Keratinocyte (primary cell): ENCODE measurements around the gene CPNE1. TPM values are rescaled to one million over a fixed set of nuclear protein-coding genes. Genes with fewer than 3 reads are reported as not detected.

Experiments
- DNase-seq: peaks from one replicate; pipeline ENCODE4 v3.0.0-alpha.2; 2011; ENCODE audit warnings: low read depth, missing footprints, low spot score
- FAIRE-seq: peaks from 2 replicates; lab custom pipeline; 2011; peaks lifted over from hg19 to GRCh38; lab: Jason Lieb, UNC
- H2AFZ ChIP-seq: 2 replicates; pipeline ENCODE4 v1.6.0; 2012; ENCODE audit warnings: low read length, control low read depth, inconsistent platforms; ENCODE audit not compliant: control insufficient read depth
- H3K27ac ChIP-seq: 2 replicates; pipeline ENCODE4 v1.5.1; 2011; ENCODE audit warnings: low read length; ENCODE audit not compliant: control insufficient read depth, insufficient read depth
- H3K27me3 ChIP-seq: 3 replicates; pipeline ENCODE4 v1.6.0; 2011; ENCODE audit warnings: low read length; ENCODE audit not compliant: control insufficient read depth, insufficient read depth; ENCODE audit errors: extremely low read depth
- H3K36me3 ChIP-seq, 2 experiments: 2 replicates in 1 of 2; 3 replicates in 1 of 2; pipeline ENCODE4 v1.5.1; 2011; ENCODE audit warnings: low read length in 2 of 2, mild to moderate bottlenecking in 1 of 2; ENCODE audit not compliant: control insufficient read depth in 2 of 2, insufficient read depth in 2 of 2; ENCODE audit errors: extremely low read depth in 1 of 2
- H3K4me1 ChIP-seq: 3 replicates; pipeline ENCODE4 v1.5.1; 2011; ENCODE audit warnings: low read length; ENCODE audit not compliant: control insufficient read depth, insufficient read depth; ENCODE audit errors: extremely low read depth
- H3K4me2 ChIP-seq: 3 replicates; pipeline ENCODE4 v1.6.0; 2011; ENCODE audit warnings: low read depth, low read length; ENCODE audit not compliant: control insufficient read depth, insufficient read depth; ENCODE audit errors: extremely low read depth
- H3K4me3 ChIP-seq, 3 experiments: fragments of 200-600 bp in 1 of 3; sonication (generic) in 1 of 3; 2 replicates in 2 of 3; 3 replicates in 1 of 3; pipeline ENCODE4 v1.5.1; 2011 to 2016; ENCODE audit warnings: low read length in 3 of 3, mild to moderate bottlenecking in 3 of 3, control low read depth in 2 of 3, inconsistent platforms in 1 of 3, low read depth in 1 of 3, mixed read lengths in 1 of 3, mixed run types in 1 of 3, moderate library complexity in 1 of 3; ENCODE audit not compliant: control insufficient read depth in 2 of 3, insufficient read depth in 2 of 3; ENCODE audit errors: extremely low read depth in 1 of 3
- H3K79me2 ChIP-seq: 2 replicates; pipeline ENCODE4 v1.6.0; 2012; ENCODE audit warnings: low read length; ENCODE audit not compliant: control insufficient read depth, insufficient read depth
- H3K9ac ChIP-seq: 3 replicates; pipeline ENCODE4 v1.6.0; 2011; ENCODE audit warnings: low read length; ENCODE audit not compliant: control insufficient read depth, insufficient read depth; ENCODE audit errors: extremely low read depth
- H3K9me1 ChIP-seq: 3 replicates; pipeline ENCODE4 v1.6.0; 2011; ENCODE audit warnings: low read length; ENCODE audit not compliant: control insufficient read depth, insufficient read depth; ENCODE audit errors: extremely low read depth
- H3K9me3 ChIP-seq: 2 replicates; pipeline ENCODE4 v1.5.1; 2012; ENCODE audit warnings: low read depth, low read length; ENCODE audit not compliant: control insufficient read depth
- H4K20me1 ChIP-seq: 3 replicates; pipeline ENCODE4 v1.6.0; 2011; ENCODE audit warnings: low read length; ENCODE audit not compliant: control insufficient read depth, insufficient read depth; ENCODE audit errors: extremely low read depth
- CTCF ChIP-seq, 3 experiments: IDR thresholded peaks in 1 of 3; conservative IDR thresholded peaks in 1 of 3; optimal IDR thresholded peaks in 1 of 3; 2 replicates in 2 of 3; 3 replicates in 1 of 3; pipeline versions ENCODE3 to v1.5.1; 2011; ENCODE audit warnings: low read length in 3 of 3, mild to moderate bottlenecking in 3 of 3, moderate library complexity in 2 of 3, control low read depth in 1 of 3, inconsistent platforms in 1 of 3; ENCODE audit not compliant: insufficient read depth in 2 of 3; ENCODE audit errors: extremely low read depth in 1 of 3
- EZH2 ChIP-seq: IDR thresholded peaks from one replicate; pipeline ENCODE4 v1.6.1; 2012; ENCODE audit warnings: inconsistent platforms, mild to moderate bottlenecking, low read length, moderate library complexity
- dilution Hi-C: fragments of 300-500 bp; cut with MboI; formaldehyde crosslinking; loops from one replicate; pipeline ENCODE4 v1.7.0; 2020; ENCODE audit warnings: low sequenced_read_pairs; ENCODE audit not compliant: extremely low pct_ligation_motif_present
- polyA plus RNA-seq, 5 experiments: library from polyadenylated mRNA; depleted of rRNA in 3 of 5; stranded (reverse) in 3 of 5; stranded (forward) in 1 of 5; unstranded in 1 of 5; fragments of >200 nt; gene quantifications; 1 replicate in 1 of 5; 2 replicates in 3 of 5; 3 replicates in 1 of 5; pipeline versions ENCODE4 v1.2.1 to v1.2.3, GENCODE V29; 2011 to 2012; ENCODE audit warnings: missing spikeins in 2 of 5, low read depth in 1 of 5, low replicate concordance in 1 of 5

Gene CPNE1
- polyA plus RNA-seq, 1 donor (not counting 4 experiments of a cell fraction or from before 2014, with no cell fraction given), result 111 TPM

- Histone ChIP-seq H3K9me1 (no peaks in the 10 kb centered on the region), H3K9me3 (no peaks in the 10 kb centered on the region), H3K27ac (no peak overlapping the region), H3K36me3 (peaks cover 13 to 32% of the 10 kb centered on the region in 2 experiments), H2AFZ (no peak overlapping the region), H3K4me3 (no peak overlapping the region), H3K79me2 (peaks cover 99% of the 10 kb centered on the region), H3K27me3 (no peaks in the 10 kb centered on the region), H3K4me2 (no peak overlapping the region), H3K4me1 (peaks cover 24% of the 10 kb centered on the region), H4K20me1 (peaks cover 46% of the 10 kb centered on the region), H3K9ac (no peak overlapping the region)
- dilution Hi-C loops, result no loop called here
- TF ChIP-seq CTCF (optimal IDR thresholded peaks at IDR 0.05 in 1 of 3, IDR thresholded peaks at IDR 0.05 in 1 of 3, conservative IDR thresholded peaks at IDR 0.05 in 1 of 3; ENCODE audit: extremely low read depth in 1 of 3, insufficient read depth in 2 of 3, low read length in 3 of 3) (no peak), EZH2 (no peak)
- FAIRE-seq, result no peak
- no peak for DNase-seq
These were observed 7.4 kb downstream of the CPNE1 start for GRCh38 chr20:35657271-35657670.

GRCh38 chr20:35654415-35654814 lies 10.3 kb downstream of the CPNE1 start:
- Histone ChIP-seq H3K4me3 (no peak overlapping the region), H4K20me1 (peaks cover 40% of the 10 kb centered on the region), H3K4me1 (no peaks in the 10 kb centered on the region), H3K79me2 (peaks cover 99% of the 10 kb centered on the region), H3K27me3 (no peaks in the 10 kb centered on the region), H2AFZ (no peak overlapping the region), H3K36me3 (peaks cover 13 to 38% of the 10 kb centered on the region in 2 experiments), H3K4me2 (no peak overlapping the region), H3K9me1 (no peaks in the 10 kb centered on the region), H3K9ac (no peak overlapping the region), H3K9me3 (no peaks in the 10 kb centered on the region), H3K27ac (no peak overlapping the region)
- no peak for FAIRE-seq
- no peak for TF ChIP-seq CTCF (optimal IDR thresholded peaks at IDR 0.05 in 1 of 3, IDR thresholded peaks at IDR 0.05 in 1 of 3, conservative IDR thresholded peaks at IDR 0.05 in 1 of 3; ENCODE audit: extremely low read depth in 1 of 3, insufficient read depth in 2 of 3, low read length in 3 of 3)
- DNase-seq, result no peak
- dilution Hi-C loops, result no loop called here
